Colon (tissue), 2 donors: ENCODE results near the gene LRP1B.

Experiments
- FAIRE-seq: peaks from 2 replicates; lab custom pipeline; 2012; peaks lifted over from hg19 to GRCh38; lab: Jason Lieb, UNC
- donor health status: control.
- donor health status: control.

LRP1B gene

GRCh38 chr2:141660232-141660631, 470.6 kb downstream of the LRP1B start:
- FAIRE-seq: no peak

GRCh38 chr2:141654311-141654710, 476.5 kb downstream of the LRP1B start:
- FAIRE-seq: no peak

GRCh38 chr2:141653184-141653583, 477.6 kb downstream of the LRP1B start:
- no peak for FAIRE-seq

- no peak for FAIRE-seq
Measured at GRCh38 chr2:141652308-141652707, 478.5 kb downstream of the LRP1B start.

- no peak for FAIRE-seq
Measured at GRCh38 chr2:141647353-141647752, 483.5 kb downstream of the LRP1B start.

DNA sequence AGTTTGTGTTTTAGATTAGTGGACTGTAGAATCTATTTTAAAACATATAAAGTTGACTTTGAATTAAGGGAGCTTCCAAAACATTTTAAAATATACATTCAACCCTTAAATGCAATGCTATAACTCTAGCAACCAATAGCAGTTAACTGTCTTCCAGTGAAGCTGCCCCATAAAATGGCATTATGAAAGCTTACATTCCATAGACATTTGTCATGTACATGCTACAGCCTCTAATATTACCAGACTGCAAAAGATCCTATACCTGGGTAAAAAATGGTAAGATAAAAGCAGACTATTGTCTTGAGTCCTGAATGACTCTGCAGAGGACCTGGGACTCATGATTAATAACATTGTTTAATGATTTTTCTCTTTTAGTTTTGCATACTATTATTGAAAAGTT, 489.4 kb downstream of the LRP1B start:
- no peak for FAIRE-seq

DNA sequence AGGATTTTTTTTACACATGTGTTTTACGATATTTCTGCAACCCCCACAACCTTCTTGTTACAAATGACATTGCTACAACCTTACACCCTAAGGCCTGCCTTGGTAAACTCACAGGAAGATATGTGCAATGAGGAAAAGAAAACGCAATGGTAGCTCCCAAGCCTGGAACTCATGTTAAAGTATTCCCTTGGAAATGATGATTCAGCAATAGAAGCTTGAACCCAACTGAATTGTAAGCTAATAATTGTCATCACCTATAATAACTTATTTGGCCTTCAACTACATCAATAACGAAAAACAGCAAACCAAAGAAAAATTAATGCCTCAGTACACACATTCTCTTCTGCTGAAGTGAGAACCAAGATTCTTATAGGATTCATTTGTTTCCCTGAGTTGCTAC, 491.0 kb downstream of the LRP1B start:
- no peak for FAIRE-seq

- FAIRE-seq: no peak
Measured at GRCh38 chr2:141633132-141633531, 497.7 kb downstream of the LRP1B start.

DNA sequence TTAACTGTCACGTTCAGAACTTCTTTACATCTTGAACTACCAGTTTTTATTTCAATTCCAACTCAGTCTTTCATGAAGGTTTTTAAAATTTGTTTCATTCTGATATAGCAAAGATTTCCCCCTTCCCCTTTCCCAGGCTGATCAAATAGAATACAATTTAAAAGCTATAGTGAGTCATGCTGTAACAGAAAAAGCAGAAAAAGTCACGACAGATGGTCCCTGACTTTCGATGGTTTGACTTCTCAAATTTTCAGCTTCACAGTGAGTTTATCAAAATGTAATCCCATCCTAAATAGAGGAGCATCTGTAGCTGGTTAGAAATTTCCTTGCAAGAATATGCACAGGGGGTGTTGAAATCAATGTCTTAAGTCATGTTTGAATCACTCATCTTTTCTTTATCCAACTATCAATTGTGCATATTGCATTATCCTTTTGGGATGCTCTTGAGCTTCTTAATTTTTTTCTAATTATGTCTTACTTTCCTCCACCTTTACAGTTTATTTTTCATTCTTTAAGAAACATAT, 500.3 kb downstream of the LRP1B start:
- FAIRE-seq: no peak

DNA sequence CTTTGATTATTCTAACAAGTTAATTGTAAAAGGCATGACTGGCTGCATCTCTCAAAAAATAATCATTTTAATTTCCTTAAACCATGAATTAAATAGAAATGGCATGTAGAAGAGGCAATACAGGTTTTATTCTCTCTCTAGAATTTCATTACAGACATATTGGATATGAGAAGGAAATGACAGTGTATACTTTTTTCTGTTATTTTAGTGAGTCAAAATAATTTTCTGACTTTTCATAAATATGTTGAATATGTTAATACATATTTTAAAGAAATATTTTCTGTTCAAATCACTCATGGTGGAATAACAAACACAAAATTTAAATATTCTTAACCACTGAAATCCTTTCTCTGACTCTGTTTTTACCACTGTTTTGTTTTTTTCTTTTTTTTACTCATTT, 510.4 kb downstream of the LRP1B start:
- FAIRE-seq: no peak

GRCh38 chr2:141618457-141618856, 512.4 kb downstream of the LRP1B start:
- FAIRE-seq: no peak

GRCh38 chr2:141611981-141612380, 518.8 kb downstream of the LRP1B start:
- no peak for FAIRE-seq

- FAIRE-seq: no peak
Measured at GRCh38 chr2:141611176-141611571, 519.6 kb downstream of the LRP1B start.

DNA sequence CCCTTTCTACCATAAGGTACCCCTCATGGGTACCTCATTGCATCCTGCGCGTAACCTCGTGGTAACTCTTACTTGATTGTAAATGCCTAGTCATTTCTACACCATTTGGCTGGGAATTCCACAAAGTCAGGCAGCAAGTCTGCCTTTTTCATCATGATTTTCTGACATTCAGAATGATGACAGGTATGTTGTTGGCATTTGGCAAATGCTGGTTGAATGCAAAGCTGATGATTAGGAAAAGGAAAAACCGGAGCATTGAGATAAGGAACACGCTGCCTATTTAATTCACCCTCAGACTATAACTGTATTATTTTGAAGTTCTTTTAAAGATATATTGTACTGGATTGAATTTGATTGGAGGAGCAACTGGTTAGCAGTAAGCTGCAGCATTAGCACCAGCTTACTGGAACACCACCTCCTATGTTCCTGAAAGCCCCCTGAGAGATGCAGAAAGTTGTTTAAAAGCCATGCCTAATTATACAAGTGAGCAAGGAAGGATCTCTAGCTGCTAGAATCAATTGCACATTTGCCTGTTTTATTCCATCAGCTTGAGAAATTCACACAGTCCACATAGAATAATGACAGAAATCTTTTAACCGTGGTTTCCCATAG, 520.1 kb downstream of the LRP1B start:
- no peak for FAIRE-seq

DNA sequence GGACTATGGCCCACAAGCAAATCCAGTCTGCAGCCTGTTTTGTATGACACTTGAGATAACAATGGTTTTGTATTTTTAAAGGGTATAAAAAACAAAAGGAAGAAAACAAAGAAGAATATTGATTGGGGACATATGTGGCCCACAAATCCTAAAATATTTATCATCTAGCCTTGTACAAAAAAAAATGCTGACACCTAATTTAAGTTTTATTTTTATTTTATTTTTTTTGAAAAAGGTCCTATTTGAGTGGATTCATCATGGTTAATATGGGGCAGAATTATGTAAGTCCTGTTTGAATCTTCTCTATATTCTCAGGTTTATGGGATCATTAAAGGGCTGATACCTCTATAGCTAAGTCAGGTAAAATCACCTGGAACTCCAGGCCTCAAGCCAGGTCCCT, 525.7 kb downstream of the LRP1B start:
- FAIRE-seq: no peak

- FAIRE-seq: no peak
Measured at GRCh38 chr2:141601511-141602152, 529.2 kb downstream of the LRP1B start.

GRCh38 chr2:141599721-141600120, 531.1 kb downstream of the LRP1B start:
- no peak for FAIRE-seq

GRCh38 chr2:141598982-141599381, 531.8 kb downstream of the LRP1B start:
- no peak for FAIRE-seq

- FAIRE-seq: no peak
Measured at GRCh38 chr2:141595316-141595920, 535.4 kb downstream of the LRP1B start.

DNA sequence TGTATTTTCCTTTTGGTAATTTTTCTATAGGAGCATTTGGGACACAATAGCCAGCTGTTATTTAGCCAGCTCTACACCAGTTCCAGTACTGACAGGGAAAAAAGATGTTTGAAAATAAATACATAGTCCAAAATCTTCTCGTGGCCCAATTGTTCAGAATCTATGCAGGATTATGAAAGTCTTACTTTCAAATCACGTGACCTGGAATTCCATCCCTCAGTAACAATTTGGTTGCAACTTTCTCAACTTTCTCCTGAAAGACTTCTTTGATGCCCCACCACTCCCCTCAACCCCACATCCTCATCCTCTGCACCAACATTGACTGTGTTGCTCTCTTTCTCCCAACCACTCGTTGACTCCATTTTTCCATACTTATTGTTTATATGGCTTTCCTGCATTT, 539.0 kb downstream of the LRP1B start:
- FAIRE-seq: no peak

- FAIRE-seq: no peak
Measured at GRCh38 chr2:141590620-141591019, 540.2 kb downstream of the LRP1B start.

- FAIRE-seq: no peak
Measured at GRCh38 chr2:141589314-141589713, 541.5 kb downstream of the LRP1B start.

- FAIRE-seq: no peak
Measured at GRCh38 chr2:141586985-141587384, 543.8 kb downstream of the LRP1B start.

DNA sequence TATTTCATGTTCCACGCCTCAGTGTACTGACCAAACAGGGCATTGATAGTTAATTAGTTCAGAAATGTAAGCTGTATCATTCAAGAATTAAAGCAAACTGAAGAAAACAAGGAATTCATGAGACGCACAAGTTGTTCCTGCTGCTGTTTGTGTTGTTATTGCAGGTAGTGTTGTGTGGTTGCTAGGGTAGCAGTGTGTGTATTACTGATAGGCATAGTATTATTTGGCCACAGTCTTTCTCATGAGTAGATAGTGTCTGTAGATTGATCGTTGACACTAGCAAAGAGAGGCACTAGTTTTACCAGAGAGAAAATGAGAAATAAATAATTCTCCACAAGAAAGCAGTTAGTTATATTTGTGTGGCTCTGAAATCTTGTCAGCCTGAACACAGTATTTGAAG, 548.6 kb downstream of the LRP1B start:
- FAIRE-seq: no peak
